HL-60 (cell line): ENCODE data around the gene KRT20.

ENCODE experiments used
- DNase-seq, 2 experiments: peaks; one replicate each; pipeline ENCODE4 v3.0.0-alpha.2; 2010 to 2020; ENCODE audit warnings: low read depth in 1 of 2, low spot score in 1 of 2
- H3K27ac ChIP-seq: fragments of 250-450 bp; sonication (Bioruptor Pico); replicated peaks from 2 replicates; pipeline ENCODE4 v1.5.1; 2020; ENCODE audit warnings: mild to moderate bottlenecking, moderate library complexity
- H3K27me3 ChIP-seq: fragments of 250-450 bp; sonication (Bioruptor Pico); 2 replicates; pipeline ENCODE4 v1.5.1; 2021; ENCODE audit warnings: mild to moderate bottlenecking, moderate library complexity; ENCODE audit not compliant: insufficient read depth, poor library complexity, severe bottlenecking
- H3K4me3 ChIP-seq: replicated peaks from 2 replicates; pipeline ENCODE4 v1.5.1; 2011; ENCODE audit warnings: mild to moderate bottlenecking, control low read depth, low read length; ENCODE audit not compliant: insufficient read depth
- GABPA ChIP-seq: IDR thresholded peaks from 2 replicates; pipeline ENCODE4 v1.6.1; 2012; ENCODE audit warnings: low read depth
- POLR2AphosphoS5 ChIP-seq: IDR thresholded peaks from 2 replicates; pipeline ENCODE4 v1.6.1; 2012; ENCODE audit warnings: low read depth
- REST ChIP-seq: IDR thresholded peaks from 2 replicates; pipeline ENCODE4 v1.6.1; 2012; ENCODE audit warnings: low read depth; ENCODE audit not compliant: insufficient replicate concordance
- SPI1 ChIP-seq: IDR thresholded peaks from 2 replicates; pipeline ENCODE4 v1.6.1; 2012; ENCODE audit warnings: low read depth, mild to moderate bottlenecking, borderline replicate concordance
- TF ChIP-seq, protein P1 (sequence below): IDR thresholded peaks from one replicate; pipeline ENCODE4 v1.5.1; 2011; ENCODE audit warnings: low read length, control low read depth, inconsistent platforms; ENCODE audit not compliant: insufficient read depth

KRT20 gene

DNA sequence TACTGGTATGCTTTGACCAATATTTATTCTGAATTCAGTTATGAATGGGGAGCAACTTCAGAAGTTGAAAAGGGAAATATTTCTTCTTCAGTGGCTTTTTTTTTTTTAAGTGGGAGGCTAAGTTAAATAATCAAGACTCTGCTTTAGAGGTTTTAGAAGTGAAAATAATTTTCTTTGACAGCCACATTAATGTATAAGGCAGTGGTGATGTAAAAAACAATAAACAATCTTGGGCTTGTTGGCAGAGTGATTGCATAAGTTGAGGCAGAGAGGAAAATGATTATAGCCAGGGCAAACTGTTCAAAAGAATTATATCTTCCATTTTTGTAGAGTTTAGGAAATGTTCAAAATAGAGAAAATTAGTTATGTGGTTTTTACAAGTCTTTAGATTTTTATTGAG, 12.6 kb downstream of the KRT20 start:
- no peak for TF ChIP-seq GABPA
- TF ChIP-seq, protein P1, sequence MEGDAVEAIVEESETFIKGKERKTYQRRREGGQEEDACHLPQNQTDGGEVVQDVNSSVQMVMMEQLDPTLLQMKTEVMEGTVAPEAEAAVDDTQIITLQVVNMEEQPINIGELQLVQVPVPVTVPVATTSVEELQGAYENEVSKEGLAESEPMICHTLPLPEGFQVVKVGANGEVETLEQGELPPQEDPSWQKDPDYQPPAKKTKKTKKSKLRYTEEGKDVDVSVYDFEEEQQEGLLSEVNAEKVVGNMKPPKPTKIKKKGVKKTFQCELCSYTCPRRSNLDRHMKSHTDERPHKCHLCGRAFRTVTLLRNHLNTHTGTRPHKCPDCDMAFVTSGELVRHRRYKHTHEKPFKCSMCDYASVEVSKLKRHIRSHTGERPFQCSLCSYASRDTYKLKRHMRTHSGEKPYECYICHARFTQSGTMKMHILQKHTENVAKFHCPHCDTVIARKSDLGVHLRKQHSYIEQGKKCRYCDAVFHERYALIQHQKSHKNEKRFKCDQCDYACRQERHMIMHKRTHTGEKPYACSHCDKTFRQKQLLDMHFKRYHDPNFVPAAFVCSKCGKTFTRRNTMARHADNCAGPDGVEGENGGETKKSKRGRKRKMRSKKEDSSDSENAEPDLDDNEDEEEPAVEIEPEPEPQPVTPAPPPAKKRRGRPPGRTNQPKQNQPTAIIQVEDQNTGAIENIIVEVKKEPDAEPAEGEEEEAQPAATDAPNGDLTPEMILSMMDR, result no peak
- no peak for TF ChIP-seq SPI1
- TF ChIP-seq POLR2AphosphoS5, result no peak
- TF ChIP-seq REST, result no peak

DNA sequence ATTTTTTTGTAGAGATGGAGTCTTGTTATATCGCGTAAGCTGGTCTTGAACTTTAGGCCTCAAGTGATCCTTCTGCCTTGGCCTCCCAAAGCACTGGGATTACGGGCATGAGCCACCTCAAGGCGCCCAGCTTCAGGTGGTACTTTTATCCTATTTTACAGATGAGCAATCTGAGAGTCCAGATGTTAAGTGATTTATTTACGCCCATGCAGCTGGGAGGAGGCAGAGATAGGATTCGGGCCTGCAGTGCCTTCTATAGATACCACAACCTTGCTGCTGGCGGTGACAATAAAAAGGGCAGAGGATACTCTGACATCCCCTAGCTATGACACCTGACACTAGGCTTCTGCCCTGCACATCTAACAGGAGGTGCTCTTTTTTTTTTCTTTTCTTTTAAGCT, 13.7 kb downstream of the KRT20 start:
- Histone ChIP-seq H3K27ac (no peak overlapping the region), H3K27me3 (peaks cover 17% of the 10 kb centered on the region), H3K4me3 (no peak overlapping the region)
- TF ChIP-seq, protein P1, result no peak
- no peak for TF ChIP-seq SPI1
- no peak for TF ChIP-seq GABPA
- TF ChIP-seq REST, result no peak
- no peak for TF ChIP-seq POLR2AphosphoS5
- DNase-seq, result no peak

More for the DNA sequence above, 12.6 kb downstream of the KRT20 start:
- Histone ChIP-seq H3K27me3 (peaks cover 17% of the 10 kb centered on the region), H3K4me3 (no peak overlapping the region), H3K27ac (no peak overlapping the region)
- DNase-seq, result no peak

GRCh38 chr17:40870136-40870535, 14.9 kb downstream of the KRT20 start:
- no peak for TF ChIP-seq REST
- no peak for TF ChIP-seq SPI1
- no peak overlapping the region for H3K4me3 ChIP-seq
- H3K27me3 ChIP-seq, result peaks cover 17% of the 10 kb centered on the region
- no peak for DNase-seq
- no peak overlapping the region for H3K27ac ChIP-seq

DNA sequence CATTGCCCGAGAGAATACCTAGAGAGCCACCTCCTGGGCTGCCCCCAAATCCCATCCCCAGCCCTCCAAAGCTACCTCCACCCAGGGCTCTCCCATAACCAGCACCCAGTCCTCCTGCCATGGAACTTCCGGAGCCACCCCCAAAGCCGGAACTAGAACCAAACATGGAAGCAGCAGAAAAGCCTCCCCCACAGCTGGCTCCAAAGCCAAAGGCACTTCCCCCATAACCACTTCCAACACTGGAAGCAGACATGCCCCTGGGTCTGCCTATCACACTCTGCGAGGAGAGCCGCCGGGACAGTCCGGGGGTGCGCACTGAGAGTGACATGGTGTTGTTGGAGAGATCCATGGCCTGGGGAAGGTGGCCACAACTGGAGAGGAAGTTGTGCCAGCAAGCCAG, 18.2 kb downstream of the KRT20 start, which contains the start of gene KRT12:
Gene KRT12, minus strand, starts transcription at position 386 of the 400 bp plus-strand sequence. Its CDS starts 37 bp downstream, at position 349.
- no peak for DNase-seq
- Histone ChIP-seq H3K27ac (no peak within 1 kb of the TSS), H3K27me3 (peaks cover 10% of the 10 kb centered on the region), H3K4me3 (no peak within 1 kb of the TSS)
- TF ChIP-seq SPI1, result no peak
- TF ChIP-seq REST, result no peak
